Measurements from ENCODE around the gene DHTKD1. TPM values are rescaled to one million over a fixed set of nuclear protein-coding genes. Genes with fewer than 3 reads are reported as not detected.

Gene DHTKD1
- total RNA-seq, 1 donor from 2014 or later, result 12.6 TPM

GRCh38 chr10:12107781-12108180 is 39.0 kb downstream of the DHTKD1 start:
- DNase-seq (ENCODE audit: low spot score in 2 of 2), result no peak
- H3K36me3 ChIP-seq, result peaks cover 55 to 82% of the 10 kb centered on the region in 2 donors
- intact Hi-C loops (cut with DNase I), result no loop called here

GRCh38 chr10:12109286-12109685 is 40.5 kb downstream of the DHTKD1 start:
- no peak for DNase-seq (ENCODE audit: low spot score in 2 of 2)
- intact Hi-C loops (cut with DNase I), result no loop called here
- no peak for TF ChIP-seq CTCF (IDR thresholded peaks at IDR 0.05)
- peaks cover 54 to 80% of the 10 kb centered on the region in 2 donors for H3K36me3 ChIP-seq
- H3K4me3 ChIP-seq, result no peak overlapping the region
- no peaks in the 10 kb centered on the region for H3K4me1 ChIP-seq
- H3K9me3 ChIP-seq, result no peaks in the 10 kb centered on the region
- H3K27me3 ChIP-seq, result no peaks in the 10 kb centered on the region
- no peak overlapping the region for H3K27ac ChIP-seq

More at GRCh38 chr10:12107781-12108180, 39.0 kb downstream of the DHTKD1 start:
- Histone ChIP-seq H3K9me3 (no peaks in the 10 kb centered on the region), H3K27ac (no peak overlapping the region), H3K4me1 (no peaks in the 10 kb centered on the region), H3K27me3 (no peaks in the 10 kb centered on the region), H3K4me3 (no peak overlapping the region)
- TF ChIP-seq CTCF (IDR thresholded peaks at IDR 0.05), result no peak

- intact Hi-C loops (cut with DNase I), result no loop called here
- Histone ChIP-seq H3K4me3 (no peak overlapping the region), H3K36me3 (peaks cover 37 to 70% of the 10 kb centered on the region in 2 donors), H3K9me3 (no peaks in the 10 kb centered on the region), H3K27me3 (no peaks in the 10 kb centered on the region), H3K27ac (no peak overlapping the region), H3K4me1 (no peaks in the 10 kb centered on the region)
- no peak for TF ChIP-seq CTCF (IDR thresholded peaks at IDR 0.05)
- DNase-seq (ENCODE audit: low spot score in 2 of 2), result no peak
Measured at GRCh38 chr10:12111528-12111927, 42.8 kb downstream of the DHTKD1 start.

- intact Hi-C loops (cut with DNase I), result no loop called here
- Histone ChIP-seq H3K27me3 (no peaks in the 10 kb centered on the region), H3K27ac (no peak overlapping the region), H3K4me1 (no peaks in the 10 kb centered on the region), H3K4me3 (no peak overlapping the region), H3K9me3 (no peaks in the 10 kb centered on the region), H3K36me3 (peaks cover 38 to 51% of the 10 kb centered on the region in 2 donors)
- no peak for TF ChIP-seq CTCF (IDR thresholded peaks at IDR 0.05)
- DNase-seq (ENCODE audit: low spot score in 2 of 2), result no peak
Measured at GRCh38 chr10:12113627-12114026, 44.9 kb downstream of the DHTKD1 start.

- Histone ChIP-seq H3K4me1 (no peaks in the 10 kb centered on the region), H3K27me3 (no peaks in the 10 kb centered on the region), H3K36me3 (peaks cover 30 to 38% of the 10 kb centered on the region in 2 donors), H3K4me3 (no peak overlapping the region), H3K27ac (no peak overlapping the region), H3K9me3 (no peaks in the 10 kb centered on the region)
- DNase-seq (ENCODE audit: low spot score in 2 of 2), result no peak
- intact Hi-C loops (cut with DNase I), result no loop called here
- TF ChIP-seq CTCF (IDR thresholded peaks at IDR 0.05), result no peak
Measured at GRCh38 chr10:12121673-12122072, 52.9 kb downstream of the DHTKD1 start.

Data from ascending aorta (tissue), 2 donors.